AG20443 (cell line): Measurements from ENCODE around the gene F7.
"Not testable (repeated sequence)": the region's sequence is repeated elsewhere in the genome, so short reads cannot be mapped to it uniquely, and the experiment has no call there.

Experiments used
- DNase-seq: peaks from one replicate; pipeline ENCODE4 v3.0.0; 2012; ENCODE audit warnings: low spot score, mixed read lengths

Gene F7

GRCh38 chr13:113105032-113105920, at the start of gene F7:
F7 (plus strand) TSS chr13:113105791; CDS start chr13:113105842, 51 bp downstream.
- peak; percentile 39 for DNase-seq

- no peak for DNase-seq
Observed at GRCh38 chr13:113057084-113057483, 48.5 kb upstream of the F7 start.

GRCh38 chr13:113057559-113057958, 48.0 kb upstream of the F7 start:
- DNase-seq = not testable (repeated sequence)

- DNase-seq = no peak
Observed at GRCh38 chr13:113058129-113058987, 47.2 kb upstream of the F7 start.

- DNase-seq = no peak
Observed at GRCh38 chr13:113058988-113059850, 46.4 kb upstream of the F7 start.

GRCh38 chr13:113059891-113060290, 45.7 kb upstream of the F7 start:
- DNase-seq = no peak

- no peak for DNase-seq
Observed at GRCh38 chr13:113060557-113061270, 44.9 kb upstream of the F7 start.

- DNase-seq = no peak
Observed at GRCh38 chr13:113061271-113061625, 44.3 kb upstream of the F7 start.

- no peak for DNase-seq
Observed at GRCh38 chr13:113061796-113062425, 43.7 kb upstream of the F7 start.

- no peak for DNase-seq
Observed at GRCh38 chr13:113062691-113063090, 42.9 kb upstream of the F7 start.

GRCh38 chr13:113063091-113063491, 42.5 kb upstream of the F7 start:
- DNase-seq = no peak

- DNase-seq = no peak
Observed at GRCh38 chr13:113064000-113064533, 41.5 kb upstream of the F7 start.

GRCh38 chr13:113064534-113065405, 40.8 kb upstream of the F7 start:
- DNase-seq = peak; percentile 85

- no peak for DNase-seq
Observed at GRCh38 chr13:113065406-113066141, 40.0 kb upstream of the F7 start.

GRCh38 chr13:113066142-113066455, 39.5 kb upstream of the F7 start:
- no peak for DNase-seq

- no peak for DNase-seq
Observed at GRCh38 chr13:113066746-113067145, 38.8 kb upstream of the F7 start.

- no peak for DNase-seq
Observed at GRCh38 chr13:113069861-113070805, 35.5 kb upstream of the F7 start.

- DNase-seq = no peak
Observed at GRCh38 chr13:113070855-113071254, 34.7 kb upstream of the F7 start.
